GM12873 (cell line): Measurements from ENCODE around the gene MGRN1.

Experiments used
- CTCF ChIP-seq: IDR thresholded peaks from 2 replicates; pipeline ENCODE4 v1.5.1; 2012; ENCODE audit warnings: low read depth, mild to moderate bottlenecking, moderate library complexity, low read length, control low read depth; ENCODE audit not compliant: insufficient read depth; ENCODE audit errors: missing control alignments

Gene MGRN1

GRCh38 chr16:4588386-4588785 lies 36.2 kb upstream of the MGRN1 start:
- TF ChIP-seq CTCF: no peak

GRCh38 chr16:4588961-4589360 lies 35.7 kb upstream of the MGRN1 start:
- no peak for TF ChIP-seq CTCF

- no peak for TF ChIP-seq CTCF
Measured at GRCh38 chr16:4591191-4591590, 33.4 kb upstream of the MGRN1 start.

- TF ChIP-seq CTCF: no peak
Measured at GRCh38 chr16:4591706-4592470, 32.7 kb upstream of the MGRN1 start.

GRCh38 chr16:4593086-4593485 lies 31.5 kb upstream of the MGRN1 start:
- no peak for TF ChIP-seq CTCF

GRCh38 chr16:4594433-4595410 lies 29.9 kb upstream of the MGRN1 start:
- TF ChIP-seq CTCF: no peak

- TF ChIP-seq CTCF: no peak
Measured at GRCh38 chr16:4597174-4597573, 27.5 kb upstream of the MGRN1 start.
